Non-pigmented ciliary epithelial cell (primary cell): ENCODE measurements around the gene PRR14.
A peak's percentile ranks its signal among the peaks of the same experiment; 100 is the strongest.
"Not testable (repeated sequence)": the region's sequence is repeated elsewhere in the genome, so short reads cannot be mapped to it uniquely, and the experiment has no call there.

Source experiments
- DNase-seq: peaks from one replicate; pipeline ENCODE4 v3.0.0-alpha.2; 2010; ENCODE audit warnings: low read depth

PRR14 gene

GRCh38 chr16:30632454-30632853 lies 18.3 kb upstream of the PRR14 start:
- DNase-seq, result not testable (repeated sequence)

- DNase-seq, result no peak
These were observed 17.2 kb upstream of the PRR14 start for GRCh38 chr16:30633526-30633925.

DNA sequence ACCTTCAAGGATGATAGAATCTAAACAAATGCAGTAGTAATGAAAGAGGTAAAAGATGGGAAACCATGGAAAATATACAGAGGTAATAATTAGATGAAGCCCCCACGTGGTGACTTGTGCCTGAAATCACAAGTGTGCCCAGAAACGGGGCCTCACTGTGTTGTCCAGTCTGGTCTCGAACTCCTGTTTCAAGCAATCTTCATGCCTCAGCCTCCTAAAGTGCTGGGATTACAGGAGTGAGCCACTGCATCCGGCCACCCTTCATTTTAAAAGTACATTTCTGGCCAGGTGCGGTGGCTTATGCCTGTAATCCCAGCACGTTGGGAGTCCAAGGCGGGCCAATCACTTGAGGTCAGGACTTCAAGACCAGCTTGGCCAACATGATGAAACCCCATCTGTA lies 14.2 kb upstream of the PRR14 start:
- no peak for DNase-seq

DNA sequence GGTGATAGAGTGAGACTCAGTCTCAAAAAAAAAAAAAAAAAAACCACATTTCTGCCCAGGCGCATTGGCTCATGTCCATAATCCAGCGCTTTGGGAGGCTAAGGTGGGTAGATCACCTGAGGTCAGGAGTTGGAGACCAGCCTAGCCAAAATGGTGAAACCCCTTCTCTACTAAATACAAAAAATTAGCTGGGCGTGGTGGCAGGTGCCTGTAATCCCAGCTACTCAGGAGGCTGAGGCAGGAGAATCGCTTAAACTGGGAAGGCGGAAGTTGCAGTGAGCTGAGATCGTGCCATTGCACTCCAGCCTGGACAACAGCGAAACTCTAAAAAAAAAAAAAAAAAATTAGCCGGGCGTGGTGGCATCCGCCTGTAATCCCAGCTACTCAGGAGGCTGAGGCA lies 13.6 kb upstream of the PRR14 start:
- DNase-seq, result not testable (repeated sequence)

DNA sequence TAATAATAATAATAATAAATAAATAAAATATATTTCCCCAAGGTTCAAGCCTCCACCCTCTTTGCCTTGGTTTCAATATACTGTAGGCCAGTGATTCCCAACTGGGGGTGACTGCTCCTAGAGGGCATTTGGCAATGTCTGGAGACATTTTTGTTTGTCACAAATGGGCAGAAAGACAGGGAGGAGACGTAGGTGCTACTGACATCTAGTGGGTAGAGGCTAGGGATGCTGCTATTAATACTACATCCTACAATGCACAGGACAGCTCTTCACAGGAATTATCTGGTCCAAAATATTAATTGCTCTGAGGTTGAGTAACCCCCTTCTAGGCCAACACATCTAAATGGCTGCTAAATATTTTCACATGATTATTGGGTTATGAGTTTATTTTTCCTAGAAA lies 12.8 kb upstream of the PRR14 start:
- DNase-seq, result no peak

DNA sequence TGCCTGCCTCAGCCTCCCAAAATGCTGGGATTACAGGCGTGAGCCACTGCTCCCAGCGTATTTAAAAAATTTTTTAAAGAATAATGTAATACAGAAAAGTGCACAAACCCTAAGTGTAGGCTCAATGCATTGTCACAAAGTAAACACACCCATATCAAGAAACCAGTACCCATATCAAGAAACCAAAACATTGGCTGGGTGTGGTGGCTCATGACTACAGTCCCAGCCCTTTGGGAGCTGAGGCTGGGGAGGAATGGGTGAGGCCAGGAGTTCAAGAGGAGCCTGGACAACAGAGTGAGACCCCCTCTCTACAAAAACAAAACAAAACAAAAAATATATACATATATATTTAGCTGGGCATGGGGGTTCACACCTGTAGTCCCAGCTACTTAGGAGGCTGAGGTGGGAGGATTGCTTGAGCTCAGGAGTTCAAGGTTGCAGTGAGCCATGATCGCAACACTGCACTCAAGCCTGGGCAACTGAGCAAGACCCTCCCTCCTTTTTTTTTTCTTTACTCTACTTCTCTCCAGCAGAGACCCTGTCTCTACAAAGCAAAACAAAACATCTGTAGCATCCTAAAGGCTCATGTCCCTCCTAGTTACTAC lies 9.3 kb upstream of the PRR14 start:
- DNase-seq, result no peak

GRCh38 chr16:30644334-30644830 lies 6.4 kb upstream of the PRR14 start:
- no peak for DNase-seq

- no peak for DNase-seq
These were observed 5.0 kb upstream of the PRR14 start for GRCh38 chr16:30645727-30646126.

DNA sequence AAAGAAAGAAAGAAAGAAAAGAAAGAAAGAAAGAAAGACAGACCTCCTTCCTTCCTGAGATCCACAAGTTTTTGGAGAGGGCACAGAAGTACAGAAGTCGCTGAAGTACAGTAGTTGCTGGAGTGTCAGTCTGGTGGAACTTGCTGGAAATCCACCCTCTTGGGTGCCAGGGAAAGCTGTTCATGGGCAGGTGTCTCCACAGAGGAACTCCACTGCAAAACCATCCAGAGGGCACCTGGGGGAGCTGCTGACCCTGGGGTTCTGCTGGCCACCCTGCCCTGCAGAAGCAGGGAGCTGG lies 3.5 kb upstream of the PRR14 start:
- DNase-seq, result no peak

DNA sequence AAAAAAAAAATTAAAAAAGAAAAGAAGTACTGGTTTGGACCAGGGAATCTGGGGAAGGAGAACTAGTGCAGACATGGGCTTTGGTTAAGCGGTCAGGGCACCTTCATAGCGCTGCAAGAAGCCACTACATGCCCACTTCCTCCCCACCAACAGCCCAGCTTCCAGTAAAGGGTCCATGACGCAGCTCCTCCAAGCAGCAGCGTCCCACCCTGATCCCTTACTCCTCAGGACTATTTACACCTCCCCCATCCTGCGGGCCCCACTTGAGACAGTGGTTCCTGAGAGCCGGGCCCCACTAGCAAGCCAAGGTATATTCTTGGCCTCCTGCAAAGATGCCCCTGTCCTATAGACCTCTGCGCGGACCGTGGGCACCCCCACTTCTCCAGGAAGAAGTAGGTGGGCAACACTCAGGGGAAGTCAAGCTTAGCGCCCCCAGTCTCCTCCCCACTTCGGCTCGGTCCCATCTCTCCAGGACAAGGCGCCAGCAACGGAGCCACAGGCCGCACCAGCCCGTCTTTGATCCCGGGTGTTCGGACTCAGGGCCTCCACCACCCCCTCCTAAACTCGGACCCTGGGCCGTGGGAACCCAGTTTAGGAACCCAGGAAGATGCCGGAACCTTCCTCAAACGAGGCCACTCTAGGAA lies 913 bp upstream of the PRR14 start:
- DNase-seq, result no peak

GRCh38 chr16:30651124-30652004 lies 604 bp downstream of the PRR14 start:
- no peak for DNase-seq

- DNase-seq, result no peak
These were observed 1.2 kb downstream of the PRR14 start for GRCh38 chr16:30652005-30652296.

GRCh38 chr16:30652718-30653117 lies 2.0 kb downstream of the PRR14 start:
- DNase-seq, result no peak

- no peak for DNase-seq
These were observed 4.1 kb downstream of the PRR14 start for GRCh38 chr16:30654856-30655255.

- no peak for DNase-seq
These were observed 5.1 kb downstream of the PRR14 start for GRCh38 chr16:30655815-30656347.

GRCh38 chr16:30656388-30656787 lies 5.6 kb downstream of the PRR14 start:
- no peak for DNase-seq

DNA sequence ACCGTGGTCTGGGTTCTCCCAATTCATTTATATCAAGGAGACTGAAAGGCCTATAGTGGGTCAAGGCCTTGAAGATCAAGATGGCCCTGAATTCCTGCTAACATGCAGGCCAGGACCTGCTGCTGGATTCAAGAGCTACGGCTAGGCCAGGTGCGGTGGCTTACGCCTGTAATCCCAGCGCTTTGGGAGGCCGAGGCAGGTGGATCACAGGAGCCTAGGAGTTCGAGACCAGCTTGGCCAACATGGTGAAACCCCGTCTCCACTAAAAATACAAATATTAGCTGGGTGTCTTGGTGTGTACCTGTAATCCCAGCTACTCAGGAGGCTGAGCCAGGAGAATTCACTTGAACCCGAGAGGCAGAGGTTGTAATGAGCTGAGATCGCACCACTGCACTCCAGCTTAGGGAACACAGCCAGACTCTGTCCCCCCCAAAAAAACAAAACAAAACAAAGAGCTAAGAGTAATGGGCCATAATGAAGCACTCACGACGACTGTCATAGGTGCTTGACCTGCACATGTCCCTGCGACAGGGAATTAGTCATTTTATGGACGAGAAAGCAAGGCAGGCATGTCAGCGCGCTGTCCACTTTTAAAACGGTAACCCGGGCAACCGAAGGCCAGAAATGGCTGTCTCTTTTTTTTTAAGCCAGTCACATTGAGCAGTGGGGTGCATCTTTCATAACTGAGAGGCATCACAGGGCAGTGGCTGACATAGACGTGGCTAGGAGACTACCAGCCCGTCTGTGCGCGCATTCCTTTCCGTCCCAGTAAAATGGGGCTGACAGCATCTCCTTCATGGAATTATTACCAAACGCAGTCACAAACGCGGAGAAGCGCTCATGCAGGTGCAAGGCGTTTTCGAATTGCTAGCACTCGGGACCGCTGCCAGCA lies 6.5 kb downstream of the PRR14 start:
- no peak for DNase-seq

DNA sequence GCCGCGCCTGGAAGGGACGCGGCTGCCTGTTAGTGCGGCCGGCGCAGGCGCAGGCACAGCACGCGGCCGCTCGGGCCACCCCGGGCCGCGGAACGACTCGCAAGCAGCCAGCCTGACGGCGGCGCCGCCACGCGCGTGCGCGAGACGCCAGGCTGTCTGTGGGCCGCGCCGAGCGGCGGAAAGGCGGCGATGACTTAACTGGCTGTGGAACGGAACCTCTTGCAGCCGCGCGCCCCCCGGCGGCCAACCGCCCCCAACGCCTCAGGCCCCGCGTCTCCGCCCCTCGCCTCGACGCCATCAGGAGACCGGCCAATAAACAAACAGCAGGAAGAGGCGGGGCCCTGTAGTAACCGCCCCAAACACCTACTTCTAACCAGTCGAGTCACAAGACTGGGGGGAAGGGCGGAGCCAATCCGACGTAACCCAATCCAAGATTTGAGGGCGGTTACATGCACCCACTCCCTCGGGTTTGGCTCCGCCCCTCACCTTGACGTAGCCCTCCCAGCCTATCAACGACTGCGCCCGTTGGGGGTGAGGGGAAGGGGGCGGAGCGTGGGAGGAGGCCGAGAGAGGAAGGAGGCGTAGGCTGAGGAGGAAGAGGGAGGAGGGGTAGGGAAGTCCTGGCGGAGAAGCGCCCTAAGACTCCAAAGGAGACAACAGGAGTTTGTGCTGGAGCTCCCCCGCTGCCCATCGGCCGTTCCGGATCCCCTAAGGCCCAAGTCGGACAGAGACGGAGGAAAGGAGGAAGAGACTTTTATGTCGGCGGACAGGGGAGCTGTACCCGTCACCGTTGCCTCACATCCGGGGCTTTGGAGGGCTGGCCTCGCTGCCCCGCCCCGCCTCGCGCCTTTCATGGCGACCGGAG lies 7.3 kb downstream of the PRR14 start, which contains the start of gene FBRS:
TSS of gene FBRS (plus strand) at position 566 of the 865 bp plus-strand sequence. CDS start 1,088 bp downstream, outside the sequence.
- peak; percentile 100 for DNase-seq

DNA sequence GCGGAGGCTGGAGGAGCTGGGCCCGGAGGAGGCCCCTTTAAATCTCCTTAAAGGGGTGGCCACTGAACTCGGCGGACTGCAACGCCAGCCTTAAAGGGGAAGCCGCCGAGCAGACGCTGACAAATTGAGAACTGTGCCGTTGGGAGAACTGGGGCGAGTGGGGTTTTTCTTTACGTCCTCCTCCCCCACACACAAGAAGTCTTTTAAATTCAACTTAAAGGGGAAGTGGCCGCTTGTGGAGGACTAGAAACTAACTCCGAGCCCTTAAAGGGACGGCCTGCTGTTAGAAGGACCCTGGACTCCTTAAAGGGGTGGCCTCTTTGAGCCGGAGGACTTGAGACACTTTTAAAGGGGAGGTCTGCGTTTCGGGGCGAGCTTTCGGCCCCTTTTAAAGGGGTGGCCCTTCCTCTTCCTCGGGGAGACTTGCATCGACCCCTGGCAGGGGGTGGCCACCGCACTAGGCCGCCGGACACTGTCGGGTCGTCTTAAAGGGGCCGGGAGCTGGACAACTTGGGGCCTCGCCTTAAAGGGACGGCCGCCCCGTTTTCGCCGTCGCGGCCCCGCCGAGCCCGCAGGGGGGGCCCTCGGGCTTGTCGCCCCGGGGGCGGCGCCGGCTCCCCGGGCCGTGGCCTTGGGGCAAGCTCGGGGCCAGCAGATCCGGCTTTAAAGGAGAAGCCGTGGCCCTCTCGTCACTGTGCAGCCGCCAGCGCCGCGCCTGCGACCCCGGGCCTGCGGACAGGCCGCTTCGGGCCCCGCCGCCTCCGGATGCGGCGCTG lies 8.2 kb downstream of the PRR14 start:
- peak; percentile 86 for DNase-seq
